ENCODE data around the gene NCKAP5.

DNA sequence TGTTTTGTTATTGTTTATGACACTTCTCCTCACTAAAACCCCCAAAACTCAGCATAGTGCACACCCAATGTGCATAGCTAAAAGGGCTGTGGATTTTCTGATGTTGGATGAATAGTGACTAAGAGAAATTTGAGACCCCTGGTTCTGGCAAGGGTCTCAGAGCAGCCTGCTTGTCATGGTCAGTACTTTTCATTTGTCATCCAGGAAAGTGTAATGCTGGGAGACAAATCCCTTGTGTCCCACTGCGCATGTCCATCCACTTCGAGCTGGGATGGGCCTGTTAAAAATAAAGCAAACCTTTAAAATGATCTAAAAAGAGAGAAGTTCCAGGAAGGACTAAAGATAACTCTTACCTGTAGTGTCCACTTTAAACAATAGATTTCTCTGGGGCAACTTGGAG is 851.3 kb downstream of the NCKAP5 start:
- TF ChIP-seq, protein P1, sequence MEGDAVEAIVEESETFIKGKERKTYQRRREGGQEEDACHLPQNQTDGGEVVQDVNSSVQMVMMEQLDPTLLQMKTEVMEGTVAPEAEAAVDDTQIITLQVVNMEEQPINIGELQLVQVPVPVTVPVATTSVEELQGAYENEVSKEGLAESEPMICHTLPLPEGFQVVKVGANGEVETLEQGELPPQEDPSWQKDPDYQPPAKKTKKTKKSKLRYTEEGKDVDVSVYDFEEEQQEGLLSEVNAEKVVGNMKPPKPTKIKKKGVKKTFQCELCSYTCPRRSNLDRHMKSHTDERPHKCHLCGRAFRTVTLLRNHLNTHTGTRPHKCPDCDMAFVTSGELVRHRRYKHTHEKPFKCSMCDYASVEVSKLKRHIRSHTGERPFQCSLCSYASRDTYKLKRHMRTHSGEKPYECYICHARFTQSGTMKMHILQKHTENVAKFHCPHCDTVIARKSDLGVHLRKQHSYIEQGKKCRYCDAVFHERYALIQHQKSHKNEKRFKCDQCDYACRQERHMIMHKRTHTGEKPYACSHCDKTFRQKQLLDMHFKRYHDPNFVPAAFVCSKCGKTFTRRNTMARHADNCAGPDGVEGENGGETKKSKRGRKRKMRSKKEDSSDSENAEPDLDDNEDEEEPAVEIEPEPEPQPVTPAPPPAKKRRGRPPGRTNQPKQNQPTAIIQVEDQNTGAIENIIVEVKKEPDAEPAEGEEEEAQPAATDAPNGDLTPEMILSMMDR (IDR thresholded peaks at IDR 0.05), result no peak
- TF ChIP-seq POLR2A (IDR thresholded peaks at IDR 0.05) (no peak), POLR2AphosphoS5 (IDR thresholded peaks at IDR 0.05) (no peak)

All from upper lobe of left lung (tissue), 4 donors.